GM12878 (cell line): Measurements from ENCODE around the gene SMPD3. TPM values are rescaled to one million over a fixed set of nuclear protein-coding genes. Genes with fewer than 3 reads are reported as not detected.

Experiments used
- ATF7 ChIP-seq: fragments of 450-650 bp; IDR thresholded peaks from 2 replicates; pipeline ENCODE4 v1.6.1; 2016; ENCODE audit warnings: low read depth, mild to moderate bottlenecking
- CBFB ChIP-seq: IDR thresholded peaks from 2 replicates; pipeline ENCODE4 v1.6.1; 2016; ENCODE audit warnings: antibody characterized with exemption, low read depth
- CHD4 ChIP-seq: fragments of 200-600 bp; sonication (generic); IDR thresholded peaks from 2 replicates; pipeline ENCODE4 v1.6.1; 2016; ENCODE audit warnings: mild to moderate bottlenecking
- CREB1 ChIP-seq: IDR thresholded peaks from 2 replicates; pipeline ENCODE4 v1.6.1; 2012; ENCODE audit warnings: low read depth, mild to moderate bottlenecking, inconsistent platforms
- EP300 ChIP-seq, 2 experiments: fragments of 150-350 bp in 1 of 2; IDR thresholded peaks; 2 replicates each; pipeline ENCODE4 v1.6.1; 2011 to 2012; ENCODE audit warnings: low read depth in 2 of 2, low read length in 2 of 2, borderline replicate concordance in 1 of 2, improper control_type of control experiment in 1 of 2, inconsistent platforms in 1 of 2; ENCODE audit not compliant: control insufficient read depth in 1 of 2
- ETV6 ChIP-seq, 2 experiments: fragments of 450-650 bp in 1 of 2; IDR thresholded peaks in 1 of 2; conservative IDR thresholded peaks in 1 of 2; 2 replicates each; pipeline ENCODE4 v1.6.1; 2014; ENCODE audit warnings: antibody characterized with exemption in 1 of 2, borderline replicate concordance in 1 of 2, low read depth in 1 of 2, mild to moderate bottlenecking in 1 of 2, moderate library complexity in 1 of 2
- HDAC6 ChIP-seq: fragments of 200-600 bp; sonication (generic); IDR thresholded peaks from one replicate; pipeline ENCODE4 v1.8.0; 2017; ENCODE audit warnings: antibody characterized with exemption; ENCODE audit not compliant: unreplicated experiment
- IKZF1 ChIP-seq: fragments of 450-650 bp; conservative IDR thresholded peaks from 2 replicates; pipeline ENCODE4 v1.6.1; 2017; ENCODE audit warnings: antibody characterized with exemption, mild to moderate bottlenecking
- MEF2A ChIP-seq: IDR thresholded peaks from 2 replicates; pipeline ENCODE4 v1.6.1; 2011; ENCODE audit warnings: low read depth, mild to moderate bottlenecking, low read length, moderate library complexity; ENCODE audit not compliant: insufficient read depth
- MTA2 ChIP-seq: fragments of 450-650 bp; IDR thresholded peaks from 2 replicates; pipeline ENCODE4 v1.6.1; 2016; ENCODE audit warnings: low read depth, mild to moderate bottlenecking, moderate library complexity
- NR2F1 ChIP-seq: fragments of 450-650 bp; conservative IDR thresholded peaks from 2 replicates; pipeline ENCODE4 v1.6.1; 2017; ENCODE audit warnings: mild to moderate bottlenecking
- NRF1 ChIP-seq: conservative IDR thresholded peaks from 2 replicates; pipeline ENCODE4 v1.6.1; 2011; ENCODE audit warnings: mild to moderate bottlenecking, low read depth, low read length, improper control_type of control experiment
- PAX8 ChIP-seq: fragments of 450-650 bp; IDR thresholded peaks from 2 replicates; pipeline ENCODE4 v1.6.1; 2017; ENCODE audit warnings: mild to moderate bottlenecking, moderate library complexity
- SPI1 ChIP-seq: IDR thresholded peaks from 2 replicates; pipeline ENCODE4 v1.6.1; 2011; ENCODE audit warnings: low read depth, mild to moderate bottlenecking, low read length, moderate library complexity, borderline replicate concordance; ENCODE audit not compliant: insufficient read depth
- SREBF1 ChIP-seq: IDR thresholded peaks from 2 replicates; pipeline ENCODE4 v1.6.1; 2012; ENCODE audit warnings: mild to moderate bottlenecking, low read length
- SRF ChIP-seq, 2 experiments: IDR thresholded peaks; 2 replicates each; pipeline ENCODE4 v1.6.1; 2011; ENCODE audit warnings: low read depth in 2 of 2, low read length in 2 of 2, mild to moderate bottlenecking in 1 of 2, moderate library complexity in 1 of 2
- TAF1 ChIP-seq: IDR thresholded peaks from 2 replicates; pipeline ENCODE4 v1.6.1; 2011; ENCODE audit warnings: mild to moderate bottlenecking, low read depth, low read length, borderline replicate concordance
- YBX1 ChIP-seq: fragments of 450-650 bp; IDR thresholded peaks from 2 replicates; pipeline ENCODE4 v1.6.1; 2016; ENCODE audit warnings: antibody characterized with exemption
- ZSCAN29 ChIP-seq: fragments of 450-650 bp; IDR thresholded peaks from 2 replicates; pipeline ENCODE4 v1.6.1; 2017; ENCODE audit warnings: mild to moderate bottlenecking, moderate library complexity
- polyA plus RNA-seq, 11 experiments: library from polyadenylated mRNA; depleted of rRNA in 4 of 11; unstranded in 6 of 11; stranded (reverse) in 5 of 11; fragments of >200 nt; fragmentation: Nextera tagmentation in 4 of 11; fragmentation: Illumina TruSeq in 1 of 11; extraction: Ambion mirVana in 4 of 11; extraction: Trizol in 1 of 11; gene quantifications; 1 replicate in 1 of 11; 2 replicates in 10 of 11; pipeline versions ENCODE4 v1.2.1 to v1.2.3, GENCODE V29; 2011 to 2016; ENCODE audit warnings: inconsistent platforms in 2 of 11, missing spikeins in 2 of 11, low read depth in 1 of 11
- total RNA-seq, 4 experiments: library from RNA; depleted of rRNA in 3 of 4; stranded (reverse); fragments of >200 nt in 3 of 4; fragmentation: Illumina TruSeq in 1 of 4; extraction: Trizol in 1 of 4; gene quantifications; 2 replicates each; pipeline versions ENCODE4 v1.2.1 to v1.2.3, GENCODE V29; 2013 to 2021
- TF ChIP-seq, protein P1 (sequence below), 3 experiments: IDR thresholded peaks in 2 of 3; conservative IDR thresholded peaks in 1 of 3; 2 replicates each; pipeline ENCODE4 v1.5.1; 2011; ENCODE audit warnings: low read depth in 3 of 3, low read length in 3 of 3, mild to moderate bottlenecking in 3 of 3, control low read depth in 2 of 3, moderate library complexity in 2 of 3, inconsistent platforms in 1 of 3, mixed read lengths in 1 of 3; ENCODE audit not compliant: control insufficient read depth in 2 of 3, insufficient read depth in 1 of 3; ENCODE audit errors: extremely low read depth in 1 of 3
- TF ChIP-seq, protein P2 (sequence below): fragments of 450-650 bp; IDR thresholded peaks from 2 replicates; pipeline ENCODE4 v1.6.1; 2018; ENCODE audit warnings: borderline replicate concordance, mild to moderate bottlenecking; ENCODE audit not compliant: partially characterized antibody
- TF ChIP-seq, protein P3 (sequence below): IDR thresholded peaks from 2 replicates; pipeline ENCODE4 v1.6.1; 2011; ENCODE audit warnings: mild to moderate bottlenecking, low read depth, low read length, moderate library complexity; ENCODE audit not compliant: insufficient replicate concordance

SMPD3 gene
- total and polyA plus RNA-seq, 10 of the 15 experiments (the other 5 are each of a cell fraction or from before 2014, with no cell fraction given) = 0.04 to 2.0 (median 1.2) TPM

DNA sequence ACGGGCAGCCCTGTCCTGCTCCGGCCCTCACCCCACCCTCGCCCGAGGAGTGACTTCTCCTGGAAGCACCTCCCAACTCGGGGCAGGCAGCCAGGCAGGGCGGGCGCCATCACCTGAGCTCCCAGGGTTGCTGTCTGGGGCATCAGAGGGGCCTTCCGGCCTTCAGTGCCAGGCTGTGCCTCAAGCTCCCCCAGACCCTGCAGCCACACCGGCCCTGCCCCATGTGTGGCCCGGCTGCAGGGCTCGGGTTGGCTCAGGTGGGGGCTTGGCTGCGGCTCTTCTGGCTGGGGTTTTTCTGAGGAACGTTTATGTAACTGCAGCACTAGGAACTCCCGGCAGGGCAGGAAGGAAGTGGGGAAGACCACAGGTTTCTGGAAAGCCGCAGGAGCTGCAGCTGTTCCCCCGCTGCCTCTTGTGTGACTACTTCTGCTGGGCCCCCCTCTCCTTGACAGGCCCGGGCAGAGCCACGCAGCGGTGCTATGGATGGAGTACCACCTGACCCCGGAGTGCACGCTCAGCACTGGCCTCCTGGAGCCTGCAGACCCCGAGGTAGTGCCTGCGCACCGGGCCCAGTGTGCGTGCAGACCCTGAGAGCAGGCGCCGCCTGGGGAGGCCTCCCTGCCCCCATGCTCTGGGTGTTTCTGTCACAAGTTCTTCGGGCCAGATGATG lies 91.9 kb downstream of the SMPD3 start (continued):
- peak; percentile 60 to 88; a peak in 3 of 4 replicates for TF ChIP-seq EP300 (IDR thresholded peaks at IDR 0.05; ENCODE audit: borderline replicate concordance in 1 of 2, control insufficient read depth in 1 of 2, low read depth in 2 of 2, low read length in 2 of 2)
- peak; percentile 66; the same call in 1 of the 2 replicates for TF ChIP-seq CREB1
- TF ChIP-seq PAX8 = no peak
- no peak for TF ChIP-seq SREBF1
- TF ChIP-seq, protein P1, sequence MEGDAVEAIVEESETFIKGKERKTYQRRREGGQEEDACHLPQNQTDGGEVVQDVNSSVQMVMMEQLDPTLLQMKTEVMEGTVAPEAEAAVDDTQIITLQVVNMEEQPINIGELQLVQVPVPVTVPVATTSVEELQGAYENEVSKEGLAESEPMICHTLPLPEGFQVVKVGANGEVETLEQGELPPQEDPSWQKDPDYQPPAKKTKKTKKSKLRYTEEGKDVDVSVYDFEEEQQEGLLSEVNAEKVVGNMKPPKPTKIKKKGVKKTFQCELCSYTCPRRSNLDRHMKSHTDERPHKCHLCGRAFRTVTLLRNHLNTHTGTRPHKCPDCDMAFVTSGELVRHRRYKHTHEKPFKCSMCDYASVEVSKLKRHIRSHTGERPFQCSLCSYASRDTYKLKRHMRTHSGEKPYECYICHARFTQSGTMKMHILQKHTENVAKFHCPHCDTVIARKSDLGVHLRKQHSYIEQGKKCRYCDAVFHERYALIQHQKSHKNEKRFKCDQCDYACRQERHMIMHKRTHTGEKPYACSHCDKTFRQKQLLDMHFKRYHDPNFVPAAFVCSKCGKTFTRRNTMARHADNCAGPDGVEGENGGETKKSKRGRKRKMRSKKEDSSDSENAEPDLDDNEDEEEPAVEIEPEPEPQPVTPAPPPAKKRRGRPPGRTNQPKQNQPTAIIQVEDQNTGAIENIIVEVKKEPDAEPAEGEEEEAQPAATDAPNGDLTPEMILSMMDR (IDR thresholded peaks at IDR 0.05 in 2 of 3, conservative IDR thresholded peaks at IDR 0.05 in 1 of 3; ENCODE audit: control insufficient read depth in 2 of 3, extremely low read depth in 1 of 3, insufficient read depth in 1 of 3, low read depth in 3 of 3, low read length in 3 of 3) = no peak
- peak; percentile 98 for TF ChIP-seq CBFB
- TF ChIP-seq MEF2A = peak; percentile 72
- TF ChIP-seq SRF (IDR thresholded peaks at IDR 0.05; ENCODE audit: low read depth in 2 of 2, low read length in 2 of 2) = 0 out of 4 replicates have a peak, but pooled peaks of 1 of the 2 experiments have one; percentile 17
- peak; percentile 61 for TF ChIP-seq MTA2
- peak; percentile 98 for TF ChIP-seq IKZF1
- no peak for TF ChIP-seq CHD4
- TF ChIP-seq, protein P2, sequence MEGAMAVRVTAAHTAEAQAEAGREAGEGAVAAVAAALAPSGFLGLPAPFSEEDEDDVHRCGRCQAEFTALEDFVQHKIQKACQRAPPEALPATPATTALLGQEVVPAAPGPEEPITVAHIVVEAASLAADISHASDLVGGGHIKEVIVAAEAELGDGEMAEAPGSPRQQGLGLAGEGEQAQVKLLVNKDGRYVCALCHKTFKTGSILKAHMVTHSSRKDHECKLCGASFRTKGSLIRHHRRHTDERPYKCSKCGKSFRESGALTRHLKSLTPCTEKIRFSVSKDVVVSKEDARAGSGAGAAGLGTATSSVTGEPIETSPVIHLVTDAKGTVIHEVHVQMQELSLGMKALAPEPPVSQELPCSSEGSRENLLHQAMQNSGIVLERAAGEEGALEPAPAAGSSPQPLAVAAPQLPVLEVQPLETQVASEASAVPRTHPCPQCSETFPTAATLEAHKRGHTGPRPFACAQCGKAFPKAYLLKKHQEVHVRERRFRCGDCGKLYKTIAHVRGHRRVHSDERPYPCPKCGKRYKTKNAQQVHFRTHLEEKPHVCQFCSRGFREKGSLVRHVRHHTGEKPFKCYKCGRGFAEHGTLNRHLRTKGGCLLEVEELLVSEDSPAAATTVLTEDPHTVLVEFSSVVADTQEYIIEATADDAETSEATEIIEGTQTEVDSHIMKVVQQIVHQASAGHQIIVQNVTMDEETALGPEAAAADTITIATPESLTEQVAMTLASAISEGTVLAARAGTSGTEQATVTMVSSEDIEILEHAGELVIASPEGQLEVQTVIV = no peak
- no peak for TF ChIP-seq TAF1
- TF ChIP-seq ZSCAN29 = no peak
- TF ChIP-seq ETV6 (conservative IDR thresholded peaks at IDR 0.05 in 1 of 2, IDR thresholded peaks at IDR 0.05 in 1 of 2; ENCODE audit: borderline replicate concordance in 1 of 2, low read depth in 1 of 2) = peak in 1 of 2 experiments; percentile 99; a peak in 2 of 4 replicates
- TF ChIP-seq, protein P3, sequence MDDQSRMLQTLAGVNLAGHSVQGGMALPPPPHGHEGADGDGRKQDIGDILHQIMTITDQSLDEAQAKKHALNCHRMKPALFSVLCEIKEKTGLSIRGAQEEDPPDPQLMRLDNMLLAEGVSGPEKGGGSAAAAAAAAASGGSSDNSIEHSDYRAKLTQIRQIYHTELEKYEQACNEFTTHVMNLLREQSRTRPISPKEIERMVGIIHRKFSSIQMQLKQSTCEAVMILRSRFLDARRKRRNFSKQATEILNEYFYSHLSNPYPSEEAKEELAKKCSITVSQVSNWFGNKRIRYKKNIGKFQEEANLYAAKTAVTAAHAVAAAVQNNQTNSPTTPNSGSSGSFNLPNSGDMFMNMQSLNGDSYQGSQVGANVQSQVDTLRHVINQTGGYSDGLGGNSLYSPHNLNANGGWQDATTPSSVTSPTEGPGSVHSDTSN = no peak
- TF ChIP-seq ATF7 = peak; percentile 40; the same call in 1 of the 2 replicates
- peak; percentile 74 for TF ChIP-seq SPI1
- TF ChIP-seq HDAC6 = no peak
- TF ChIP-seq NRF1 = no peak
- TF ChIP-seq NR2F1 = peak; percentile 36
- no peak for TF ChIP-seq YBX1
